Measurements from ENCODE around the gene TTC28.

Gene TTC28

DNA sequence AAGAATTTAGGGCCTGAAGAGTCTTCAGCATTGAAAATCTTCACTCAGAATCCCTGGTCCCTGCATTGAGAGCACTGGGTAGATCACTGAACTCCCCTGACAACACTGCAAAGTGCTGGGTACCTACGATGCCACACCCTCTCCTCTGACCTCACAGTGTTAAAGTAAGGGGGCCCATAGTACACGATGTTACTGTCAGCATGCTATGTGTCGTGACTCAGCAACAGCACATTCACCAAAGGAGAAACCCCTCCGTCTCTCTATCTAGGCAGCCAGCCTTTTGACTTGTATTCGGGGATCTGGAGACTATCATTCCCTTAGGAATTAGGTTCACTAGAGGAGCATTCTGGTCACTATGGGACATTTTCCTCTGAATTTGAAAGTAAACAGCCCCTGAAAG is 693.2 kb downstream of the TTC28 start:
- no peak for DNase-seq (ENCODE audit: low spot score)

DNA sequence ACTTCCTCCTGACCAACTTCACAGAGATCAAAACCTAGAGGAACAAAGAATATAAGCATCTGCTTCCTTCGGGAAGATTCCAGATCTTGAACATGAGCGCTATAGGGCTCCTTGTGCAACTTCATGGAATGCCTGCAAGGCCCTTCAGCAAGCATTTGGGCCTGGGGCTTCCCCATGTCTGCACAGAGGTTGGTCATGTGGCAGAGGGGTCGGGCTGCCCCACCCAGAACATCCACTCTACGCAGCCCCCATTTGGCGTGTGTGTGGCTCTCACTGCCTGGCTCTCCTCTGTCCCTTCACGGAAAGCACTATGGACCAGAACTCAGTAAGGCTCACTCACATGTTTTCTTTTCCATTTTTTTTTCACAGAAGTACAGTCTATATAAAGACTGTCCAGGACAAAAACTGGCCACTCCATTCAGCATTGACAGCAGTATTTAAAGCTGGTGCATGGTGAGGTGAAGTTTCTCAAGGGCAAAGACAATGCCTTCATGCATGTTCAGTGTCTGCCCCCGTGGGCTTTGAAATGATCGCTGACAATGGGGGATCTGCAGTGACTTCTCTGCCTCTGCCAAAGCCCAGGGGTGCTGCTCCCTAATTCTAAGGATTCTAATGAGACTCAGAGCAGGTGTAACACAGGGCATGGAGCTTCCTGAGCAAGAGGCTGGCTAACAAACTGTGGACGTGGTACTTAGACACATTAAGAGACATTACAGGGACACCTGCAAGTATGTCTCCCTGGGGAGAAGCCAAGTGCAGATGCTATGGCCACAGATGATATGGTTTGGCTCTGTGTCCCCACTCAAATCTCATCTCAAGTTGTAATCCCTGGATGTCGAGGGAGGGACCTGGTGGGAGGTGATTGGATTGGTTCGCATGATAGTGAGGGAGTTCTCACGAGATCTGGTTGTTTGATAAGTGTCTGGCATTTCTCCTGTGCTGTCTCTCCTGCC is 694.0 kb downstream of the TTC28 start:
- DNase-seq (ENCODE audit: low spot score), result no peak

DNA sequence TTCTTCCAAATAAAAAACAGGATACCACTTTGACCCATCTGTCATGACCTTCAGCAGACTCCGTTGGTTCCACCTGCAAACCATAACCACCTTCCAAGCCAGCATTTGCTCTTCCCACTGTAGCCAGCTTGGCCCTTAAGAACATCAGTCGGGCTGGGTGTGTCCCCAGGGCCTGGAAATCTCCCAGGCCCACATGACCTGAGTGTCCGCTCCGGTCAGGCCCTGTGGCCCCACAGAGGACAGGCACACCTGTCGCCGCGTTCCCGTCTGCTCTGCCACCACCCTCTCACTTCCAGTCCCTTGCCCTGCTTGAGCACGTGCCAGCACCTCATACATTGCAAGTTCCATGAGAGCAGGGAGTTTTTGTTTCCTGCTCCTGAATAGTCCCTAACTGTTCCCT is 694.9 kb downstream of the TTC28 start:
- no peak for DNase-seq (ENCODE audit: low spot score)

GRCh38 chr22:27984001-27984695 is 695.5 kb downstream of the TTC28 start:
- no peak for DNase-seq (ENCODE audit: low spot score)

GRCh38 chr22:27983361-27983791 is 696.3 kb downstream of the TTC28 start:
- DNase-seq (ENCODE audit: low spot score), result no peak

DNA sequence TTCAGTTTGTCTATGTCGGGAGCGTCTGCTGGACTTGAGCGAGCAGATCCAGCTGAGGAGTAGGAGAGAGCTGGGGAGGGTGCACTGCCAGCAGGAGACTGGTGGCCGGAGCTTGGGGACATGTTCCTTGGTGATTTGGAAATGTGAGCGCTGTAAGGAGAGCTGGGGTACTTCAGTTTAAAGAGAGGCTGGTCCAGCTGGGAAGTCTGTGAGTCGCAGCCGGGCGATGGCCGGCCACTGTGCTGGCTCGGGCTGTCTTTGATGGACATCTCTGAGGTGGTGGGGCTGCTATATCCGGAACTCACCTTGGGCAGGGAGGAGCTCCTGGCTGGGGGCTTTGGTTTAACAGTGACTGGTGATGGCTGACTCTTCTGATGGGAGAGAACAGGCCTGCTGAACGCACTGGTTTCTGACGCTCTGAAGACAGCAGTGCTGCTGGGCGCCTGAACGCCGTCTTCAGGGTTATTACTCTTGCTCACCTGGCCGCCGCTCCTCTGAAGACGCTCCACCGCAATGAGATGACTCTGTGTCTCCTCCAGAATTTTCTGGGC is 696.9 kb downstream of the TTC28 start:
- no peak for DNase-seq (ENCODE audit: low spot score)

DNA sequence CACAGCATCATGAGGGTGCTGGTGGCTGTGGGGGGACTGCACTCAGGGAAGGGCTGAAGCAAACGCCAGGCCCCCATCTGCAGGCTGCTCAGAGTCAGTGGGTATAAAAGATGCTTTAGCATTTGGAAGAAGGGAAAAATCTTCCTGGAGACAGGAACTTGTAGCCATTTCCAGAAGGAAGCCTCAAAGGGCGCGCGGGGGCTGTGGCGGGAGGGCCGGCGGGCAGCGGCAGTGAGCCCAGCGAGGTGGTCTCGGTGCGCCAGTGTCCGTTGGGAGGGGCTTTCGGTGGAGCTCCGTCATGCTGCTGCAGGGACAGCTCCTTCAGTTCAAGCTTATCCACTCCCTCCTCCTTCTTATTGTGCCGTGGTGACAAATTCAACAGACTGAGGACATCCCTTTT is 697.5 kb downstream of the TTC28 start:
- no peak for DNase-seq (ENCODE audit: low spot score)

DNA sequence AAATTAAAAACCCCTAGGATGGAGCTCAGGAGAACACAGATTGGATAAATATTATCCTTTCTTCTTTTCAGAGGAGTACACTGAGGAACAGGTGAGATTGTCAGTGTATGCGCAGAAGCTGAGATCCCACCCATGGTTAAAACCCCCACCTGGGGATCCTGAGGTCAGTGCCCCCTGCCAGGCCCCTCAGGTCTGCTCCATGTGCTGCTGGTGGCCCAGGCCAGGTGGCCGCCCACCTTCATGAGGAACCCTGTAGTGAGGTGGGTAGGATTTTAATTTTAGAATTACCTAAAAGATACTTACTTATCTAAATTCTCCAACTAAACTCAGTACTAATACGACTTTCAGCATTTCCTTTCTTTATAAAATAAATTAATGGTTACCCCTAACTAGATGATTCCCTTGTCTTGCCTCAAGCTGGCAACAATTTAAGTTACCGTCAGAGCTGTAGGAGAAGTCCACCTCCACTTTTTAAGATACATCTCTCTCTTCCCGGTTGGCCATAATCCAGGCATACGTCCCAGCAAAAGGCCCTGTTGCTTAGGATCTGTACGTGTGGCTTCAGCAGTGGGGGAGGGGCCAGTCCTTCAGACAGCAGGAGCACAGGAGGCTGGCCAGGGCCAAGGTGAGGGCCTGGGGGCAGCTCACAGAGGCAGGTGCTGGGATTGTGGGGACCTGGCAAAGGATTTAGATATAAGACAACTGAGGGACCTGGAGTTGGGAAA is 699.1 kb downstream of the TTC28 start:
- DNase-seq (ENCODE audit: low spot score), result peak; percentile 72

GRCh38 chr22:27978802-27979201 is 700.8 kb downstream of the TTC28 start:
- DNase-seq (ENCODE audit: low spot score), result no peak

DNA sequence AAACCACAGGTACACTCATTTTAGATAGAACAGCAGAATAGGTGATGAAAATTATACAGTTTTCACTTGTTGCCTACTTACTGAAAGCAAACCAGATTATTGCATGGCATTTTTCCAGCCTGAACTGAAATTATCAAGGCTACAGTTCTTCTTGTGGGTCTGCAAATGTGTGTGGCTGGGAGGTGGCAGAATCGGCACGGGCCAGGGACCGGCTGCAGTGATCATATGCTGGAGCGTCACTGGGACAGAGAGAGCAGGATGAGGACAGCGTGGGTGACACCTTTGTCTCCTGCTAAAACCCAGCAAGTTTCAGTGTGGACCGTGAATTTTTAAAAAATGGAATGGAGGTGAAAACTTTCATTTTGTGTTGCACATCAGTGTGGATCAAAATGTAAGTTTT is 701.3 kb downstream of the TTC28 start:
- no peak for DNase-seq (ENCODE audit: low spot score)

DNA sequence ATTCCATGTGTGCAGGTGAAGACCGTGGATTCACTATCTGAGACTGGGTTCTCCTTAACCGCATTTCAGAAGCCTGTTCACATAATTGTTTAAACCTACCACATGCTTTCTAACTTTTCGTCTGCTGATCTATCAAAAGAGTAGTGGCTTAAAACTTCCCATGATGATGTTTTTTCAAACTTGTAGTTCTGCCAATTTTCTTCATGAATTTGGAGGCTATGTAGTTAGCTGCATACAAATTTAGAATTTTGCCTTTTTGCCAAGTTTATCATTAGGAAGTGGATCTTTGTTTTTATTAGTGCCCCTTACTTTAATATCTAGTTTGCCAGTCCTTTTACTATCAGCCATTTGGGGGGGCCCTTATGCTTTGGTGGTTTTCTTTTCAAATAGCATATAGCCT is 703.1 kb downstream of the TTC28 start:
- DNase-seq (ENCODE audit: low spot score), result no peak

DNA sequence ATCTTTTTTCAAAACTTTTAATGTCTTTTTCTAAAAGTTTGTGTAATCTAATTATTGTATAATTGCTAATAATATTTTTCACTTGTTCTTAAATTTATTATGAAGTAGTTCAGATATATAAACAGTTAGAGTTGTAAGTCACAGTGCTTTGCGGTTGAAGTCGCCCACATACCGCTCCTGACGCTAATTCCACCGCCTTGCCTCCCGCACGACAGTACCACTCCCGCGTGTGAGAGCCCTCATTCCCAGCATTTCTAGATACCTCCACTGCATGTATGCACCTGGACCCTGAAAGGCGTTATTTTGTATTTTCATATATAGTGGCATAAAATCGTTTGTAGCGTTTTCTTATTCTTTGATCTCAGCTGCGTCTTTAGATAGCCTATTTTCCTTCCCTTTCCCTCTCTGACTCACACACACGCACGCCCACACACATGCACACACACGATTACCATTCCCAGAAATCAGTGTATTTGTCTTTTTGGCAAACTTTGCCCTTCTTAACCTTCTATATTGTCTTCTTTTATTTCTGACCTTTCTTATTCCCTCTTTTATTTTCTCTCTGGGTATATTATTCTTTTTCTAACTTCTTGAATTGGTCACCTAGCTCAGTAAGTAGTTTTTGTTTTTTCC is 704.1 kb downstream of the TTC28 start:
- DNase-seq (ENCODE audit: low spot score), result no peak

DNA sequence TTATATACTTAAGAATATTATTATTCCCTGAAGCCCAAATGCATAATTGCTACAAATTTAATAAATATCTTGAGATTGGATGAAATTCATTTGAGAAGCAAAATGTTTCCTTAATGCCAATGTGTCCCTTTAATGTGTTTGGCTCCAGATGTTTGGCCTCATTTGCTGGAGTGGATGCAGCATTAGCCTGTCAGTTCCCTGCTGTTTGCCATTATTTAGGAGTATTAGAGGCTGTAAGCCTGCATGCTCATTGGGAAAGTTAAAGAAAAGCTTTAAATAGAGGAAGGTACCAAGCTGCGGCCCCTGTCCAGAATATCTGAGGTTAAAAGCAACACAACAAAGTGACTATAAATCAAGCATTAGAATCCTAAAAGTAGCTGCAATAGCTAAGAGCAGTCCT is 705.8 kb downstream of the TTC28 start:
- DNase-seq (ENCODE audit: low spot score), result no peak

GRCh38 chr22:27972732-27973698 is 706.6 kb downstream of the TTC28 start:
- DNase-seq (ENCODE audit: low spot score), result no peak

DNA sequence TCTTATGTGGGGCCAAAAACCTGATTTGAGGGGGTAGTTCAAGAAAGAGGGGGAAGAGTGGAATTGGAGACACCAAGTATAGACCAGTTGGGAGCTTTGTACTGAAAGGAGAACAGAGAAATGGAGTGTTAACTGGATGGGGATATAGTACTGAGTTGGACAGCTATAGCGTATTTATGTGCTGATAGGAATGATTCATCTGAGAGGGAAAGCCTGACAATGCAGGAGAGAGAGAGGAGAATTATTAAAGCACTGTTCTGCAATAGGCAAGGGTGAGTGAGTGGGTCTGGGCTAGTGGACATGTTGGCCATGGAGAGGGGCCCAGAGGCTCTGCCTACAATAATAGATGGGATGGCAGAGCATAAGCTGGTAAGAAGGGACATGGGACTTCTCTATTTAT is 707.7 kb downstream of the TTC28 start:
- no peak for DNase-seq (ENCODE audit: low spot score)

DNA sequence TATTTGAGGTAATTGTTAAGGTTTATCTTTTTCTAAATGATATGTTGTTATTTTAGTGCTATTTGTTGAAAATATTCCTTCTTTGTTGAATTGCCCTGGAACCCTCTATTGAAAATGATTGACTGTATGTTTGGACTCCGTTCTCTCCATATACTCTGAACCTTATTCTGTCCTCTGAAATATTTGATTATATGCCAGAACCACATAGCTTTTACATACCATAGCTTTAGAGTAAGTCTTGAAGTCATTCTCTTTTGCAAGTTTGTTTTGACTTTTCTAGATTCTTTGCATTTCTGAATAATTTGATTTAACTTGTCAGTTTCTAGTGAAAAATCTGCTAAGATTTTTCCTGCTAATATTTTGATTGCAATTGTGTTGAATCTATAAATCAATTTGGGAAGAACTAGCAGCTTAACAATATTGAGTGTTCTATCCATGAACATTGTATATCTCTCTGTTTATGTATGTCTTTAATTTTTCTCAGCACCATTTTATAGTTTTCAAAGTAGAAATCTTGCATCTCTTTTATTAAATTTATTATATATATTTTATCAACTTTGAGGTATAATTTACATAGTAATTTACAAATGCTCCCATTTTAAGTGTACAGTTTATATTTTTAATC is 708.9 kb downstream of the TTC28 start:
- no peak for DNase-seq (ENCODE audit: low spot score)

GRCh38 chr22:27966168-27967064 is 713.2 kb downstream of the TTC28 start:
- DNase-seq (ENCODE audit: low spot score), result no peak

- DNase-seq (ENCODE audit: low spot score), result peak; percentile 21
Observed at GRCh38 chr22:27962268-27963044, 717.2 kb downstream of the TTC28 start.
